GM19372 (cell line): ENCODE measurements around the gene LPAR2.
"Not testable (repeated sequence)": the region's sequence is repeated elsewhere in the genome, so short reads cannot be mapped to it uniquely, and the experiment has no call there.

Experiments
- ATAC-seq: cut with Tn5 transposase; IDR thresholded peaks from one replicate; pipeline ENCODE4 v1.9.1; 2021; ENCODE audit warnings: mild to moderate bottlenecking, low read depth, moderate library complexity; ENCODE audit not compliant: unreplicated experiment

The LPAR2 gene

GRCh38 chr19:19627621-19628500 lies at the start of gene LPAR2:
LPAR2 (minus strand) TSS chr19:19628220; CDS start chr19:19627275, 945 bp downstream.
- ATAC-seq: peak; percentile 60

- ATAC-seq: no peak
Measured at GRCh38 chr19:19677579-19677978, 49.6 kb upstream of the LPAR2 start.

- no peak for ATAC-seq
Measured at GRCh38 chr19:19674315-19674714, 46.3 kb upstream of the LPAR2 start.

GRCh38 chr19:19672816-19673215 lies 44.8 kb upstream of the LPAR2 start:
- no peak for ATAC-seq

- ATAC-seq: no peak
Measured at GRCh38 chr19:19670070-19670551, 42.1 kb upstream of the LPAR2 start.

- peak; percentile 58 for ATAC-seq
Measured at GRCh38 chr19:19668230-19669012, 40.4 kb upstream of the LPAR2 start, which contains the start of gene ZNF101. ZNF101 (plus strand) TSS chr19:19668839; CDS start chr19:19668964, 125 bp downstream.

- ATAC-seq: not testable (repeated sequence)
Measured at GRCh38 chr19:19665420-19665948, 37.5 kb upstream of the LPAR2 start.

GRCh38 chr19:19663256-19664120 lies 35.5 kb upstream of the LPAR2 start, which contains the start of gene ATP13A1:
ATP13A1 (minus strand) TSS chr19:19663676; CDS start chr19:19663666, 10 bp downstream.
- ATAC-seq: peak; percentile 70

GRCh38 chr19:19662871-19663255 lies 34.8 kb upstream of the LPAR2 start:
- no peak for ATAC-seq

- no peak for ATAC-seq
Measured at GRCh38 chr19:19662344-19662743, 34.3 kb upstream of the LPAR2 start.

- no peak for ATAC-seq
Measured at GRCh38 chr19:19661675-19662251, 33.7 kb upstream of the LPAR2 start.

- ATAC-seq: no peak
Measured at GRCh38 chr19:19661141-19661674, 33.2 kb upstream of the LPAR2 start.

GRCh38 chr19:19659646-19660245 lies 31.7 kb upstream of the LPAR2 start:
- no peak for ATAC-seq

GRCh38 chr19:19657397-19657783 lies 29.4 kb upstream of the LPAR2 start:
- no peak for ATAC-seq

GRCh38 chr19:19656451-19657396 lies 28.7 kb upstream of the LPAR2 start:
- ATAC-seq: no peak

GRCh38 chr19:19655641-19656343 lies 27.8 kb upstream of the LPAR2 start:
- ATAC-seq: no peak

- no peak for ATAC-seq
Measured at GRCh38 chr19:19655051-19655594, 27.1 kb upstream of the LPAR2 start.
